GM19240 (cell line): ENCODE measurements around the gene NDE1.
"Not testable (repeated sequence)": the region's sequence is repeated elsewhere in the genome, so short reads cannot be mapped to it uniquely, and the experiment has no call there.

ENCODE experiments used
- DNase-seq: peaks from one replicate; pipeline ENCODE4 v3.0.0; 2011; ENCODE audit warnings: low spot score; ENCODE audit not compliant: insufficient read length

The NDE1 gene, protein sequence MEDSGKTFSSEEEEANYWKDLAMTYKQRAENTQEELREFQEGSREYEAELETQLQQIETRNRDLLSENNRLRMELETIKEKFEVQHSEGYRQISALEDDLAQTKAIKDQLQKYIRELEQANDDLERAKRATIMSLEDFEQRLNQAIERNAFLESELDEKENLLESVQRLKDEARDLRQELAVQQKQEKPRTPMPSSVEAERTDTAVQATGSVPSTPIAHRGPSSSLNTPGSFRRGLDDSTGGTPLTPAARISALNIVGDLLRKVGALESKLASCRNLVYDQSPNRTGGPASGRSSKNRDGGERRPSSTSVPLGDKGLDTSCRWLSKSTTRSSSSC

DNA sequence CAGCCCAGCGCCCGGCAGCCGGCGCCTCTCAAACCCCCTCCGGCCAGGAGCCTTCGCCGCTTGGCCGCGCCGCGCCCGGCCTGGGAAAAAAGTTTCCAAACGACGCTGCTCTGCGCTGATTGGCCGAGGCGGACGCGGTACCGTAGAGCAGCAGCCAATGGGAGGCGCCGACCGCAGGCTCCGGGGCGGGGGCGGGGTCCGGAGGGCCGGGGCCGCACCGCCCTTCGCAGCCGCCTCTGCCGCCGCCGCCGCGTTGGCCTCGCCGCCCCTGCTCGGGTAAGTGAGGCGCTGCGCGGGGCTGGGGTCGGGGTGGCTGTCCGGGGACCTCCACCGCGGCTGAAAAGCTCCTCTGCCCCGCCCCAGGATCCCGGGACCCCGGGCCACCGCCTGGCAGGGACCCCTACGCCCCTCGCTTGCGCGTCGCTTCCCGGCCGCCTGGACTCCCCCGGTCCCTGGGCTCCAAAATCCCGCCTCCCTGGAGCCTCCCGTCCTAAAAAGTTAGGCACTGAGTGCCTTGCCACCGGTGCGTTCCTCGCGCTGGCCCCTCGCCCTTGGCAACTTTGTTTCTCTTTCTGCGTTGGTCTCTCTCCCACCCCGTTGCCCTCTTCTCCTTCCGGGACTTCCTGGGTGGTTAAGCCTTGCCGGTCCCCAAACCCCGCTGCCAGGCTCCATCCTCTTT, at the start of gene NDE1:
NDE1 (plus strand) TSS at position 227 of the 679 bp plus-strand sequence. CDS start 14,534 bp downstream, outside the sequence.
- DNase-seq, result peak; percentile 72

- no peak for DNase-seq
Observed at GRCh38 chr16:15601212-15601879, 48.7 kb upstream of the NDE1 start.

- no peak for DNase-seq
Observed at GRCh38 chr16:15602285-15603044, 47.6 kb upstream of the NDE1 start.

GRCh38 chr16:15604460-15605440, 45.3 kb upstream of the NDE1 start:
- no peak for DNase-seq

DNA sequence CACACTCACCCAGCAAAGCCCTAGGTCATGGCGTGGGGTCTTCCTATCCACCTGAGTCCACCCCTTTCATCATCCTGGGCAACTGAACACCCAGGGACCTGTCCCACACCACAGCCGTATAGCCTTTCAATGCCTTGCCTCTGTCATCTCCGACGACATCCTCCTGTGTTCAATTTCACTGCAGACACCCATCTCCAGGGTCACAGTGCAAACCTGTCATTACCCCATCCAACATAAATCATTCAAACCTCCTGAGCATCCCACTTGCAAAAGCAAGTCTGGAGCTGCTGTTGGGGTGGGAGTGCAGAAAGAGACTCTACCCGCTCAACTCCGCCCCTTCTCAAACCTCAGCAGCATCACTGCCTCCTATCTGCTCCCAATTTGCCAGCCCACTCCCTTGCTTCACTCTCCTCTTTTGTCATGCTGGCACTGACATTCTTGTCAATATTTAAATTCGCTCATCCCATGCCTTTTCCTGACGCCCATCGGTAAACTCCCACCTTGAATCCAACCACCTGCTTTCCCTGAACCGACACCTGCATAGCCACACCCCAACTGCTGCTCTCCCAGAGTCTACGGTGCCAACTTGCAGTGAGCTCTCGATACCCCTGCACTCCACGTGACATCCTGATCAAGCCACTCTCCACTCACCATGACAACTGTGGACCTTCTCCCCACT, 44.1 kb upstream of the NDE1 start:
- DNase-seq, result no peak

DNA sequence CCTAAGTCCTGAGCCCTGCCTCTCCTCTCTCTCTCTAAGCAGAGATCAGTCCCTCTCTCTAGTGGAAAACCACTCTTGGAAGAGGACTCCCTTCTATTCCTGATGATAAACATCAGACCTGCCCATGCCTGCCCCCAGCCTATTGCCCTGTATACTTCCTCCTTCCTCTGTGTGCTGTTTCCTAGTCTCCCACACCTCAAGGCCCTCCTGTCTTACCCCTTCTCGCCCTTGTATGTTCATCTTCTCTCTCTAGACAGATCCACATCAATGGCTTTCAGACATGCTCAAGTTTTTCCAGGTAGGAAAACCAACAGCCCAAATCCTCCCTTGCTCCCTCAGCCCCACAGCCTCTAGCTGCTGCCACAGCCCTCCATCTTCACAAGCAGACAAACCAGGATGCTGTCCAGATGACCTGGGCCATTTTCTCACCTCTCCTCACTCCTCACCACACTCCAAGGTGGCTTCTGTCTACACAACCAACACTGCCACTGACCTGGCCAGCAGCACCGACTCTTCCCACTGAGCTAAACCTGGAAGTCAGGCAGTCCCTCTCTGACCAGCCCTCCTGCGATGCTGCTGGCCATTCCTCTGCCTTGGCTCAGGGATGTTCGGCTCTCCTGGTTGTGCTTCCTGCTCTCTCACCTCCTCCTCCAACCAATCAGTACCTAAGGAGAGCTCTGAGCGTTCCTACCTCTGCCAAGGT, 43.4 kb upstream of the NDE1 start:
- no peak for DNase-seq

DNA sequence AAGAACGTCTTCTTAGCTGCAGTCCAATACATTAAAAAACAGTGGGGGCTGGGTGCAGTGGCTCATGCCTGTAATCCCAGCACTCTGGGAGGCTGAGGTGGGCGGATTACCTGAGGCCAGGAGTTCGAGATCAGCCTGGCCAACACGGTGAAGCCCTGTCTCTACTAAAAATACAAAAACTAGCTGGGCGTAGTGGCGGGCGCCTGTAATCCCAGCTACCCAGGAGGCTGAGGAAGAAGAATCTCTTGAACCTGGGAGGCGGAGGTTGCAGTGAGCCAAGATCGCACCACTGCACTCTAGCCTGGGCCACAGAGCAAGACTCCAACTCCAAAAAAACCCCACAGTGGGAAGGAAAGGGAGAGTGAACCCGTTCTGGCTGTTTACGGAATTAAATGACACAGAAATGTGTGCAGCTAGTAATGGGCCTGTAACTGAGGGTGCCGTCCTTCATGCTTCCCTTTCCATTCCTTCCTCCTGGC, 42.8 kb upstream of the NDE1 start:
- DNase-seq, result not testable (repeated sequence)

DNA sequence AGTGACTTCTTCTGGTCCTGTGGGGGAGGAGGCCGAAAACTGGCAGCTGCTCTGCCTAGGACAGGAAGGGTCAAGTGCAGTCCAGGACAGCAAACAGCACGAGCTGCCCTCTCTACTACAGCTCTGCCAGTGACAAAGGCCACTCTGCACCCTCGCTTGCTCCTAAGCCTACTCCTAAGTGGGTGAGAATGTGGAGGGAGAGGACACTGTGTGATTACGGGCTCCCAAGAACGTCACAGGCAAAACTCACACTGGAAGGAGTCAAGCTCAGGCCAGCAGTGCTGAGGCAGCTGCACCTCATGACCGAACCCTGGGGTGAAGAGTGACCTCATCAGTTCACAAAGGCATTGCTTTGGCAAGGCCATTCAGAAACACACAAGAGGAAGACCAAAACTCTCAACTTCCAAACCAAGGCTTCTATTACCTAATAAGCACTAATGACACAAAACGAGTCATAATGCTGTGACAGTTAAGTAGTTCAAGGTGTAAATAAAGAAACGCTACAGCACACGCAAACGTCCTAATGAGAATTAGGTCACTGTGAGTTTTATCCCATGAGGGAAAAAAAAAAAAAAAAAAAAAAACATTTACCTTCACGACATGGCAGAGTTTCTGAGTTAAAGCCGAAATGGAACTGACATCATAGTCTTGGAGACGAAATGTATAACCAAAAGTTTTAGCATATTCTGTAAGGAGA, 42.2 kb upstream of the NDE1 start:
- DNase-seq, result no peak

GRCh38 chr16:15608398-15609285, 41.4 kb upstream of the NDE1 start:
- no peak for DNase-seq

GRCh38 chr16:15609286-15609649, 40.8 kb upstream of the NDE1 start:
- DNase-seq, result no peak

DNA sequence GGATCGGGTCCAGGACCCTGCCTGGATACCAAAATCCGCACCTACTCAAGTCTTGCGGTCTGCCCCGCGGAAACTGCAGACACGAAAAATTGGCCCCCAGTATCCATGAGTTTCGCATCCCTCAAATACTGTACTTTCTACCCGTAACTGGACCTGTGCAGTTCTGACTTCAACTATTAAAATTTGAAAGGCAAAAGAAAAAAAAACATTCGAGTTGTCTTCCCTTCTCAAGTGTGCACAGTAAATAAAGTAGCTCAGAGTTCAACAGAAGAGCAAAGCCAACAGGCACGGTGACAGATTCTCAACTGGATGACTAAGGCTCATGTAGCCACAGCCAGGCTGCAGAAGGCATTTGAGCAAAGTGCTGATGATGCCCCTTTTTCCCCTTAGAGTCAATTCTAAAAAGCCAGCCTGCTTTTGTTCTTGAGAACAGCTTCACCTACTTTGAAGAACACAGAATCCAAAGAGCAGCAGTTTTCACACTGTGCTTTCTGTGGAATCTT, 39.6 kb upstream of the NDE1 start:
- no peak for DNase-seq

DNA sequence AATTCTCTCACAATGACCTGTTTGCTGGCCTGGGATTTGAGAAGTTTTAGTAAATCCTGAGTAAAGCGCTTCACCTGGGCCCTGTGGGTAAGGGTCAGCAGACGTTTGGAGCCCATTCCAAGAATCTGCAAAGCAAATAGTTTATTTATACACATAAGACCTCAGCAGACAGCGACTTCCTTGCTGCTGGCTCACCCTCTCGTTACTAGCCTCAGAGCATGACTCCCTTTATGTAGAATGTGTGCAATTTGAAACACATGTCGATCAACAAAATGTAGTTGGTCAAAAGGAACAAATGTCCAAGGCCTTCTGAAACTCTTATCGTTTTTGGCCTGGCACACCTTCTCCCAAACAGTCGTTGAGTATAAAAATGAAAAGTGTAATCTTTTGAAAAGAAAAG, 38.4 kb upstream of the NDE1 start:
- DNase-seq, result no peak

GRCh38 chr16:15613676-15614075, 36.4 kb upstream of the NDE1 start:
- DNase-seq, result no peak

GRCh38 chr16:15616012-15616411, 34.0 kb upstream of the NDE1 start:
- no peak for DNase-seq

GRCh38 chr16:15616475-15617165, 33.4 kb upstream of the NDE1 start:
- no peak for DNase-seq

- no peak for DNase-seq
Observed at GRCh38 chr16:15617901-15618300, 32.1 kb upstream of the NDE1 start.

DNA sequence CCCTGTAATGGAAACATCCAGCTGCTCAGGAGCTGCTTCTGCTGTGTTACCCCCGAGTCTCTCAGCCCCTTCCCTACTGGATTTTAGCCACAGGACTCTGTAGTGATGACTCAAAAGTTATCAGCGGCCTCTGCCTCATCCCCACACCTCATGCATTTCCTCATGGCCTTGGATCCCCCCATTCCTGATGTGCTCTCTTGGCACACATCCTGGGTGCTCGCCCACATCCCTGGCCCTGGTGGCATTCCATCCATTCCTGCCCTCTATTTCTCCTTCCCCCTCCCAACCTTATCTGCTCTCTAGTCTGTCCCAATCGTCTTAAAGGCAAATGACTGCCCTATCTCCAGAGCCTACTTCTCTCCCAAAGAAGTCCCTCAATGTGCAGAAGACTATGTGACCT, 31.7 kb upstream of the NDE1 start:
- no peak for DNase-seq
